Stimulated activated naive CD8-positive, alpha-beta T cell treated with anti-CD3 and anti-CD28 coated beads, Interleukin-15, Interleukin-2, amounts not matched to agents 100 U/mL and 50 U/mL, for 24 hours (primary cell): ENCODE measurements around the gene EYA3.

Experiments used
- ATAC-seq: fragments of 150-1000 bp; cut with Tn5 transposase; one replicate; pipeline ENCODE4 v1.10.0; 2021
- DNase-seq: peaks from one replicate; pipeline ENCODE4 v3.0.0; 2021

Gene EYA3, protein sequence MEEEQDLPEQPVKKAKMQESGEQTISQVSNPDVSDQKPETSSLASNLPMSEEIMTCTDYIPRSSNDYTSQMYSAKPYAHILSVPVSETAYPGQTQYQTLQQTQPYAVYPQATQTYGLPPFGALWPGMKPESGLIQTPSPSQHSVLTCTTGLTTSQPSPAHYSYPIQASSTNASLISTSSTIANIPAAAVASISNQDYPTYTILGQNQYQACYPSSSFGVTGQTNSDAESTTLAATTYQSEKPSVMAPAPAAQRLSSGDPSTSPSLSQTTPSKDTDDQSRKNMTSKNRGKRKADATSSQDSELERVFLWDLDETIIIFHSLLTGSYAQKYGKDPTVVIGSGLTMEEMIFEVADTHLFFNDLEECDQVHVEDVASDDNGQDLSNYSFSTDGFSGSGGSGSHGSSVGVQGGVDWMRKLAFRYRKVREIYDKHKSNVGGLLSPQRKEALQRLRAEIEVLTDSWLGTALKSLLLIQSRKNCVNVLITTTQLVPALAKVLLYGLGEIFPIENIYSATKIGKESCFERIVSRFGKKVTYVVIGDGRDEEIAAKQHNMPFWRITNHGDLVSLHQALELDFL

DNA sequence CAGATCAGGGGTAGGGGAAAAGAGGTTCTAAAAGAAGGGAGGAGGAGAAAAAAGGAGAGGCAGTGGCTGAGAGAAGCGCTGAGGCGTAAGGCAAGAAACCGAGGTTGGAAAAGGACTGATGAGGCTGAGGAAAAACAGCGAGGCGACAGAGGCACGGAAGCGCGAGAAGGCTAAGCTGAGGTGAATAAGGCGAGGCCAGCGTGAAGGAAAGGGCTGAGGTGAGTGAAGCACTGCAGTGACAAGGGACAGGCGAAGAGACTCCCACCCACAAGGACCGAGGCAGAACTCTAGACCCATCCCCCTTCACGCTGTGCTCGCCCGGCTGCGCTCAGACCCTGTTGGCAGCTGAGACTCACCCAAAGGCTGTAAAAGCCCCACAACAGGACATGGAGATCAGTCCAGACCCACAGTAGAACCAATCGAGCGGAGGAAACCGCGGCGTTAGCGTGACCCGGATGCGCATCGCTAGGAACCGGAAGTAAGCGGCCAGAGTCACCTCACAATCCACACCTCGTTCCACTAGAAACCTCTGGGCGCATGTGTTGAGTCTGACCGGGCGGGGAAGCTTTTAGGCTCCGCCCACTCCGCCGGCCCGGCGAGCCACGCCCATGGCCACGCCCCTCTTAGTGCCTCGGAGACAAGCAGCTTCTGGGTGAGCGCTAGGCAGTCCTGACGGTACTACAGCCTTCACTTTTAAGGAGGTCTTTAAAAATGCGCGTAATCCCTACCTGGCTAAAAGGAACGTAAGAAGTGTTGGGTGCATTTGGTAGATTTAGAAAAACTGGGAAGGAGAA lies at the start of gene EYA3:
Gene EYA3, minus strand, starts transcription at position 443 of the 794 bp plus-strand sequence. CDS start 30,584 bp downstream, outside the sequence.
- ATAC-seq (peak; percentile 96), DNase-seq (peak; percentile 99)

DNA sequence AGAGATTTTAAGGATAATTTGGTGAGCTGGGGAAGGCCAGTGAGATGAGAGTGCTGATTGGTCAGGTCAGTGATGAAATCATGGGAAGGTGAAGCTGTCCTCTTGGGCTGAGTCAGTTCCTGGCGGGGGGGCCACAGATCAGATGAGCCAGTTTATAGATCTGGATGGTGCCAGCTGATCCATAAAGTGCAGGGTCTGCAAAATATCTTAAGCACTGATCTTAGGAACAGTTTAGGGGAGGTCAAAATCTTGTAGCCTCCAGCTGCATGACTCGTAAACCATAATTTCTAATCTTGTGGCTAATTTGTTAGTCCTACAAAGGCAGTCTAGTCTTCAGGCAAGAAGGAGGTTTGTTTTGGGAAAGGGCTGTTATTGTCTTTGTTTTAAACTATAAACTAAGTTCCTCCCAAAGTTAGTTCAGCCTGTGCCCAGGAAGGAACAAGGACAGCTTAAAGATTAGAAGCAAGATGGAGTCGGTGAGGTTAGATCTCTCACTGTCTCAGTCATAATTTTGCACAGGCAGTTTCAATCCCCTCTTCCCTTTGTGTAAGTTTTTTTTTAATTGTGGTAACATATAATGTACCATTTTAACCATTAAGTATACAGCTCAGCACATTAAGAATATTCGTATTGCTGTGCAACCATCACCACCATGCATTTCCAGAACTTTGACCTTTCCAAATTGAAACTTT lies 48.7 kb upstream of the EYA3 start:
- ATAC-seq (no peak), DNase-seq (no peak)

DNA sequence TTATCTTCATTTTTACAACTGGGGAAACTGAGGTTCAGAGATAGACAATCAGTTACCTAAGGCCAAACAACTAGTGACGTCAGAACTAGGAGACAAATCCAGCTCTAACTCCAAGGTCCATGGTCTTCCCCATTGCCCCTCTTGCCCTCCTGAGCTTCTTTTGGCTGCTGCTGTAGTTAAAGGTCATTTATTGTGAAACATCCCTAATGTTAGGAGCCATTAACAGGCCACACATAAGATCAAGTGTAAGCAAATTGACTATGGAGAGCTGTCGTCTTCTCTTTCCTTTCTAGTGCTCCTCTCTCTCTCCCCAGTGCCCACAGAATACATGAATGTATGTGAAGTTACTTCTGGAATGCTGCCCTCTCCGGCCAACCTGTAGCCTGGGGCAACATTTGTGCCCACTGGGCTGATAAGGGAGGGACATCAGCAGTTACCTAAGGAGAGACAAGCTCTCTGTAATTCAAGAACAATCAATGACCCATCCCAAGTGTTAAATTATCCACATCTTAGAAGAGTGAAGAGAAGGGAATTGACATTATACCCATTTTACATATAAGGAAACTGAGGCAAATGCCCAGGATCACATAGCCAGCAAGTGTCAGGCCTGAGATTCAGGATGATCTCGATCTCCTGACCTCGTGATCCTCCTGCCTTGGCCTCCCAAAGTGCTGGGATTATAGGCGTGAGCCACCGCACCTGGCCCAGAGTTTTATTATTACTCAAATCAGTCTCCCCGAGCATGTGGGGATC lies 47.9 kb upstream of the EYA3 start:
- DNase-seq (no peak), ATAC-seq (no peak)

DNA sequence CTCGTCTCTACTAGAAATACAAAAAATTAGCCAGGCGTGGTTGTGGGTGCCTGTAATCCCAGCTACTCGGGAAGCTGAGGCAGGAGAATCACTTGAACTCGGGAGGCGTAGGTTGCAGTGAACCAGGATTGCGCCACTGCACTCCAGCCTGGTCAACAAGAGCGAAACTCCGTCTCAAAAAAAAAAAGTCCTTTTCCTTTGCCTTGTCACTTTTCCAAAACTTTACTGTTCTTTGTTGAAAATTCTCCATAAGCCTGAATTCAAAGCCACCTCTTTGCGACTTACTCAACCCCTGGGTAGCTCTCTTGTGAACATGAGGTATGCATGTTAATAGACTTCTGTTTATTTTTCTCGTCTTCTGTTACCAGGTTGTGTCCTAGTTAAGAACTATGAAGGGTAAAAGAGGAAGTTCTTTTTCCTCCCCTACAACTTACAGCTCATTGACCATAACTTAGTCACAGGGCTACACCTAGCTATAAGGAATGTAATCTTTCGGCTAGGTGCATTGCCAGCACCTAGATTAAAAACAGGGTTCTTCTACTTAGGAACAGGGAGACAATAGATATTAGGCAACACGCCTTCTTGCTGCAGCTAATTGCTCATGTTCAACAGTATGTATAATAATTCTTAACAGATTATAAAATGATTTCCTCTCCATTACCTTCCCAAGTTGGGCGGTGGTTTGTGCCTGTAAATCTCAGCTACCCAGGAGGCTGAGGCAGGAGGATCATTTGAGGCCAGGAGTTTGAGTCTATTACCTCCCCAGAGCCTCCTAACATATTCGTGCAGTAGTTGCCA lies 47.2 kb upstream of the EYA3 start:
- ATAC-seq (no peak), DNase-seq (no peak)

DNA sequence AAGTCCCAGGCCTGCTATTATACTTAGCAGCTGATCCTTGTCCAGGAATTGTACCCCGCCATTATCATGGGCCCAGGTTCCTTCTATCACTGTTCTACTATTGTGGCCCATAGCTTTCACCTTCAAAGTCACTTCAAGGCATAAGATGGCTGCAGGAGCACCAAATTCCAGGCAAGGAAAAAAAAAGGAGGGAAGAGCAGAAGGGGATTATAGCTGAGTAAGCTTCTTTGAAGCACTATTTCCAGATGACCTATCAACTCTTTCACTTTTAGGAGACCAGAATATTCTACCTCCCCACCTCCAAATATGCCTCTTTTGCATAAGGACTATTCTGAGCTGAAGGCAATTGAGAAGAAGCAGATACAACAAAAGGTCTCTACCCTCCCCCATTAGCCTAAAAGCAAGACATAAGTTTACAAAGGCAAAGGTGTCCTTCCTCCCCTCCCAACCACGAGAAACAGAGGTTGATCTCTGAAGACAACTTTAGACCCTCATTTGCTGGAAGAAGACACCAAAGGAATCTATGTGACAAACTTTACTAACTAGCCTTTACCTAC lies 46.3 kb upstream of the EYA3 start:
- no peak for ATAC-seq
- no peak for DNase-seq

DNA sequence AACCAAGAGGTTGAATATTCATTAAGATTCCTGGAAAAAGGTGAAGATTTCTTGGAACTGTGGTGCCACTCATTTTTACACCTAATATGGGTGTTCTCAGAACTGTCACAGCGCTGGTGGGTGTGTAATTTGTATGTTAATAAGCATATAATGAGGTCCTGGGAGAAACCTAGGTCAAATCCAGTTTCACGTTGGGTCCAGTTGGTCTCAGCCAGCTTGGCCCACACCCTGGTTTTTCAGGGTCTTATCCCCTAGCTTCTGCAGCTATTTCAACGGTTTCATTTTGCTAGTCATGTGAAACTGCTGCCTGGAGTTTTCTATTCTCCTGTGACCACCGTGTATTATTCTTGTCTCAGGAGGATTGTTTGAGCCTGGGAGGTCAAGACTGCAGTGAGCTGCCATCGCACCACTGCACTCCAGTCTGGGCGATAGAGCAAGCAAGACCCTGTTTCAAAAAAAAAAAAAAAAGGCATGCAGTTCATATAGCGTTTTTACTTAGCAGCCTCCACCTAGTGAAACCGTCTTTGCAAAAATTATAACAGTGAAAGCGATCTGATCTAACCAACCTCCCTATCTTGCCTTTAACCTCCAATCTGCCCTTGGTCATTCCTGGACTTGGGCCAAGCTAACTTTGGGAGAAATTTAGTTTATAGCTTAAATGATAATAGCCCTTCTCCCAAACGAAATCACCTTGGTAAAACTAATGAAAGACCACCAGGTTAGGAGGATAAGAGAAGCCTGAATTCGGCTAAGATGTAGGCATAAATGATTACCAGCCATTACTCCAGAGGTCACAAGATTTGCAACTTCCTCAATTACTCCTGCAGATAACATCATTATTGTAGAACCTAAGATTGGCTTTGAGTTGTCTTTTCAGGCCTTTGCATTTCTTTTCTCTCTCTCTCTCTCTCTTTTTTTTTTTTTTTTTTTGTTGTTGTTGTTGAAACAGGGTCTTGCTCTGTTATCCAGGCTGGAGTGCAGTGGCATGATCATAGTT lies 44.1 kb upstream of the EYA3 start:
- no peak for DNase-seq
- ATAC-seq, result no peak

DNA sequence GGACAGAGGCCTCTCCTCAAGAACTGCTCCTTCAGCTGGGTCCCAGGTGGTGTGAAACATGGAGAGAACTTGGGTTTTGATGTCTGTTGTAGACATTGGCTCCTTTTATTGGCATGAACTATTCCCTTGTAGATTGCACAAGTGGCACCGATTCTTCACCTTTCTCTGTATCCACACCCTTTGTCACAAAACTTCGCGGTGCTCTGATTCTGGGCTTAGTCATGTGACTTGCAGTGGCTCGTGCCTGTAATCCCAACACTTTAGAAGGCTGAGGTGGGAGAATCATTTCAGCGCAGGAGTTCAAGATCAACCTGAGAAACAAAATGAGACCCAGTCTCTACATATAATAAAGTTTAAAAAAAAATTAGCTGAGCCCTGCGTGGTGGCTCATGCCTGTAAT lies 42.5 kb upstream of the EYA3 start:
- ATAC-seq, result no peak
- DNase-seq, result no peak

DNA sequence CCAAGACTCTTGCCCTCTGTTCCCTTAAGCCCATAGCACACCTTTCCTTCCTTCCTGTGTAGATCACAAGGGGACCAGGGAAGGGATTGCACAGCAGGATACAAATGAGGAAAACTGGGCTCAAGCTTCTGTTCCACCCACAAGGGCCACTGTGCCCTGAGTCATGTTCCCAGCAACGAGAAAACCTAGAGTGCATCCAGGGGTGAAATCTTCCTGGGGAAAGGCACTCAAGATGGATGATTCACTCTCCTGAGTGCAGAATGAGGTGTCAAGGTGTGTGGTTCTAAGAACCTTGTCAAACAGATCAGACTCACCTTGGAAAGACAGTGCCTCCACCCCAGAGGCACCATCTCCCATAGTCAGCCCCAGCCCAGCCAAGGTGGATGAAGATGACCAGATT lies 40.7 kb upstream of the EYA3 start:
- DNase-seq, result no peak
- ATAC-seq, result no peak

DNA sequence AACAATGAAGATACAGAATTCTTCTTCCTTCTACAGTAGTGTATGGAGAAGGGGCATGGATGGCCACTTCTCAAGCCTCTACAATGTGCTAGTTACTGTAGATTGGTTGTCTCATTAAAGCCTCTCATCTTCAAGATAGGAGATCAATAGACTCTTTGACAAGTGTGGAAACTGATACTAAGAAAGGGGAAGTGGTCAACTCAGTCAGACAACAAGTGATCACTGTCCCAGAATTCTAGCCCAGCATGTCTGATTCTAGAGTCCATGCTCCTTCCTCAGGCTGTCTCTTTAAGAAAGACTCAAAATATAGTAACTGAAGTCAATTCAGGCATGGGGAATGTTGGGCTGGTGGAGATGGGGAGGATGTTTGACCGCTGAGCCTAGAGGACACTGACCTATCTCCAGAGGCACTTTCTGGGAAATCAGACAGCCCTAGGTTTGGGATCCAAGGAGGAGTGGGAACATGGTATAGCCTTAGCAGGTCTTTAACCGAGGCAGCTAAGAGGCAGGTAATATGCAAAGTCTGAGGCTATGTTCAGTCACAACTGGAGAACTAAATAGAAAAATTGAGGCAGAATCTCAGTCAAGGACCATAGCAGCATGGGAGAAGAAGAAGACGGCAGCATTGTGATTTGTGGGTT lies 39.3 kb upstream of the EYA3 start:
- no peak for ATAC-seq
- no peak for DNase-seq

DNA sequence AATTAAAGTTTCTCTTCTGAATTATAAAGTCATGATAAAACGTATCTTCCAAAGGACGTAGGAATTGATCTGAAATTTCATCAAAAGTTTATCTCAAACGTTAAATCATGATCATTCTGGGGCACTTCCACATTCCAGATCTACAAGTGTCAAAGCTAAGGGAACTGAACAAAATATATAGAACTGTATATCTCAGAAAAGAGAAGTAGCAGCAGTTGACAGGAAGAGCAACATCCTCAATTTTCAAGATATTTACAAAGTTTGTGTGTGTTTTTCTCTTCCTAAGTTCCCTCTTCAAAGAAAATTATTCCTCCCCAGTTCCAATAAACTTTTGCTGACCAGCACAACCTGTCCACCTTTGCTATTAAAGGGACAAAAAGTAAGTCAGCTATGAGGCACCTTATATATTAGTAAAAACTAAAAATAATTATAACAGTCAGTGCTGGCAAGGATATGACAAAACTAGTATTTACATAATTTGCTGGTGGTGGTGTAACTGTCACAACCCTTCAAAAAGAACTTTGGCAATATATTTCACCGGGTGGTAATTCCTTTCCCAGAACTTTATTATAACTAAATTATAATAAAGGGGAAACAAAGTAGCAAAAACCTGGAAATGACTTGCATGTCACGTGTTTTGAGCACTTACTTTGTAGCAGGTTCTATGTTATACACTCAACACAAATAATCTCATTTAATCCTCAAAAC lies 38.5 kb upstream of the EYA3 start:
- ATAC-seq (no peak), DNase-seq (no peak)

DNA sequence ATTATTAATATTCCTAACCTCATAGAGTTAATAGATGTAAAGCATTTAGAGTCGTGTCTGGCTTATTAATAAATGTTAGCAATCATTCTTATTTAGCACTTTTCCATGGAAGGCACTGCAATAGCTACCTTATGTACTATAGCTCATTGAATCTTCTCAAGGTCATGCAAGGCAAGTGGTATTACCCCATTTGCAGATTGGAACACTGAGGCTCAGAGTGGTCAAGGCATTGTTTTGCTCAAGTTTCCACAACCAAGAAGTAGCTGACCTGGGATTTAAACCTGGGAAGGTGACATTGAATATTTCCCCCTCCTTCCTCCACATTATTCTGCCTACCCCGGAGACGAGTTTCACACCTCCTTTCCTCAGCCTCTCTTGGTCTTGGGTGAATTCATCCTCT lies 37.8 kb upstream of the EYA3 start:
- DNase-seq, result no peak
- ATAC-seq, result no peak

DNA sequence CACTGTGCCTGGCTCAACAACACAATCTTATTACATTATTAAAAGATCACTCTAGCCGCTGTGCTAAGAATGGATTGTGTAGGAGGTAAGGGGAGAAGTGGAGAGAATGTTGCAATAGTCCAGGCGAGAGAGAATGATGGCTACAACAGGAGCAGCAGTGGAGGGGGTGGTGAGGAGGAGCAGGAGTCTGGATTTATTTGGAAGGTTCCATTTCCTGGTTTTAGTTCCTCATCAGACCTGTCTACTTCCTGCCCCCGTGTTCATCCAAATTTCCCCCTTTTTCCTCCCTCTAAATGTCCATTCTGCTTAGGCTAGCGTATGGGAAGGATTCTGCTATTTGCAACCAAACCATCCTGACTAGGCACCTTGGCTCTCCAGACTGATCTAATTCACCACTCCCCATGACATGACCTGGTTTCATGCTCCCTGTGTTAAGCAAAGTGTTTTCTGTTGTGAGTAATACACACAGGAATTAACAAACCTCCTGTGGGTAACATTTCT lies 35.1 kb upstream of the EYA3 start:
- DNase-seq, result no peak
- no peak for ATAC-seq

DNA sequence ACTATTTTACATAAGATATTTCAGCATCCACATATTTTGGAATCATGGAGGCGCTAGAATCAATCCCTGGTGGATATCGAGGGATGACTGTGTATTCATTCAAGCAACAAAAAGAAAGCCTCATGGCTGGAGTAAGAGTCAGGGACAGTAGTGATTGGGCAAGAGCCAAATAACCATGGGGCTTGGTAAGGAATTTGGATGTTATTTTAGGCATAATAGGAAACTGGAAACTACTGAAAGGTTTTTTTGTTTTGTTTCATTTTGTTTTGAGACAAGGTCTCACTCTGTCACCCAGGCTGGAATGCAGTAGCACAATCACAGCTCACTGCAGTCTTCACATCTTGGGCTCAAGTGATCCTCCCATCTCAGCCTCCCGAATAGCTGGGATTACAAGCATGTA lies 33.8 kb upstream of the EYA3 start:
- no peak for ATAC-seq
- DNase-seq, result no peak

DNA sequence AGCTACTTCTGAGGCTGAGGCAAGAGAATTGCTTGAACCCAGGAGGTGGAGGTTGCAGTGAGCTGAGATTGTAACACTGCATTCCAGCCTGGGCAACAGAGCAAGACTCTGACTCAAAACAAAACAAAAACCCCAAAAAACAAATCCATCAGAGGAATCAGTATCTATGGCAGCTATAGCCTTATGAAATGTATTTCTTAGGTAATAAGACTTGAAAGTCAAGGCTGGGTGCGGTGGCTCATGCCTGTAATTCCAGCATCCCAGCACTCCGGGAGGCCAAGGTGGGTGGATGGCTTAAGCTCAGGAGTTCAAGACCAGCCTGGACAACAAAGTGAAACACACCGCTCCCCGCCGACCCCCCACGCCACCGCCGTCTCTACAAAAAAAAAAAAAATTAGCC lies 31.1 kb upstream of the EYA3 start:
- DNase-seq (no peak), ATAC-seq (no peak)

DNA sequence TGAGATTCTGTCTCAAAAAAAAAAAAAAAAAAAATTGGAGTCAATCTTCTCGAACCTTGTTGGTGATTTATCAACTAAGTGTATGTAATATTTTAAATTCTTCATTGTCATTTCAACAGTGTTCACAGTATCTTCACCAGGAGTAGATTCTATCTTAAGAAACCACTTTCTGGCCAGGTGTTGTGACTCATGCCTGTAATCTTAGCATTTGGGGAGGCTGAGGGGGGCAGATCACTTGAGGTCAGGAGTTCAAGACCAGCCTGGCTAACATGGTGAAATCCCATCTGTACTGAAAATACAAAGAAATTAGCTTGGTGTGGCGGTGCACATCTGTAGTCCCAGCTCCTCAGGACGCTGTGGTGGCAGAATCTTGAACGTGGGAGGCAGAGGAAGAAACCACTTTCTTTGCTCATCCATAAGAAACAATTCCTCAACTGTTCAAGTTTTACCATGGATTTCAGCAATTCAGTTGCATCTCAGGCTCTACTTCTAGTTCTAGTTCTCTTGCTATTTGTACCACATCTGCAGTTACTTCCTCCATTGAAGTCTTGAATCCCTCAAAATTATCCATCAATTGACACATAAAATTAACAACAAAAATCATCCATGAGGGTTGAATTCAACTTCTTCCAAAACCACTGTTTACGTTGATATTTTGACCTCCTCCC lies 30.4 kb upstream of the EYA3 start:
- no peak for DNase-seq

DNA sequence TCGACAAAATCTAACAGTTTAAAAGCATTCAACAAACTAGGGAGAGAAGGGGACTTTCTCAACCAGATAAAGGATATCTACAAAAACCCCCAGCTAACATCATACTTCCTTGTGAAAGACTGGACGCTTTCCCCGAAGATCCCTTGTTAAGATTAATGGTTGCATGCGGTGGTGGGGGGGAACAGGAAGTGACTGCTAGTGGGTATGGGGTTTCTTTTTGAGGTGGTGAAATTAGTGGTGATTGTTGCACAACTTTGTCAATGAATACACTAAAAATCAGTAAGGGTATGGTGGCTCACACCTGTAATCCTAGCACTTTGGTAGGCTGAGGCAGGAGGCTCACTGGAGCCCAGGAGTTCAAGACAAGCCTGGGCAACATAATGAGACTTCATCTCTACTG lies 26.9 kb upstream of the EYA3 start:
- peak; percentile 60 for ATAC-seq
- DNase-seq, result peak; percentile 60

More for the DNA sequence above, 30.4 kb upstream of the EYA3 start:
- no peak for ATAC-seq

DNA sequence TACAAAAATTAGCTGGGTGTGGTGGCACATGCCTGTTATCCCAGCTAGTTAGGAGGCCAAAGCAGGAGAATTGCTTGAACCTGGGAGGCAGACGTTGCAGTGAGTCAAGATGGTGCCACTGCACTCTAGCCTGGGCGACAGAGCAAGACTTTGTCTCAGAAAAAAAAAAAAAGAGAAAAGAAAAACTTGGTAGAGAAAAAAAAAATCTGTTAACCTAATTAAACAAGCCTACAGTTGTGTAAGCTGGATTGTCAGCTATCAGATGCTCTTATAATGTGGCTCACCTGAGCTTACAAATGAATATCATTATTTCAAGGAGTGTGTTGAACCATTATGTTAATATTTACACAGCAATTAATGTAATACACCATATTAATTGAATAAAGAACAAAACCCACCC lies 26.4 kb upstream of the EYA3 start:
- no peak for ATAC-seq
- no peak for DNase-seq

DNA sequence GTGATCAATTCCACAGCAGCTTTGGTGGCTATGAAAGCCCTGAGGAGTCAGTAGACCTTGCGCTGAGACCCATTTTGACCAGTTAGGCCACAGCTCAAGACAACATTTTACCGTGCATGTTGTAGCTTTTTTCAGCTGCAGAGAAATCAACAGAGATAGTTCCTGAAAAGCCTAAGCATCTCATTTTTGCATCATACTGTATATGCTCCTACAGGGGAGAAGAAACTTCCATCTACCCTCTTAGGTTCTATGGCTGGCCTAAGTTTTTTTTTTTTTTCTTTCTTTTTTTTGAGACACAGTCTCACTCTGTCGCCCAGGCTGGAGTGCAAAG lies 24.8 kb upstream of the EYA3 start:
- DNase-seq (no peak), ATAC-seq (no peak)
